ENCODE measurements around the gene NCKAP5.

The NCKAP5 gene

DNA sequence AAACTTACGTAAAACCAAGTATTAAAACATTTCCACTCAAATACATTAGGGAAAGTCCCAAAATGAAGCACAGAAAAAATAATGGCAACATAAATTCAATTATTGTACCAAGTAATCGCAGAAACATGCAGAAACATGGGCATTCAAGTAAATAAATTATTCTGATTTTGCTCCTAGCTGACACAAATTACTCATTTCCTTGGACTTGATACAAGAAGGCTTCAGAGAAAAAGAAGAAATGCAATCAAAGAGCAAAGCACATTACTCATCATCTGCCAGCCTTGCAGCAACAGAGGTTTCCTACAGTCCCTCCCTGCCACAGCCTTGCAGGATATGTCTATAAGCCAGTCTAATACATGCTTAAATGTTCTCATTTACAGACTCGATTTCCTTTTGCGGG, 458.5 kb downstream of the NCKAP5 start:
- DNase-seq (ENCODE audit: low read depth, low spot score) = no peak
- Histone ChIP-seq H3K36me3 (ENCODE audit: insufficient read depth, insufficient read length, low read length) (no peaks in the 10 kb centered on the region), H3K4me1 (ENCODE audit: insufficient read depth, insufficient read length) (no peaks in the 10 kb centered on the region)

DNA sequence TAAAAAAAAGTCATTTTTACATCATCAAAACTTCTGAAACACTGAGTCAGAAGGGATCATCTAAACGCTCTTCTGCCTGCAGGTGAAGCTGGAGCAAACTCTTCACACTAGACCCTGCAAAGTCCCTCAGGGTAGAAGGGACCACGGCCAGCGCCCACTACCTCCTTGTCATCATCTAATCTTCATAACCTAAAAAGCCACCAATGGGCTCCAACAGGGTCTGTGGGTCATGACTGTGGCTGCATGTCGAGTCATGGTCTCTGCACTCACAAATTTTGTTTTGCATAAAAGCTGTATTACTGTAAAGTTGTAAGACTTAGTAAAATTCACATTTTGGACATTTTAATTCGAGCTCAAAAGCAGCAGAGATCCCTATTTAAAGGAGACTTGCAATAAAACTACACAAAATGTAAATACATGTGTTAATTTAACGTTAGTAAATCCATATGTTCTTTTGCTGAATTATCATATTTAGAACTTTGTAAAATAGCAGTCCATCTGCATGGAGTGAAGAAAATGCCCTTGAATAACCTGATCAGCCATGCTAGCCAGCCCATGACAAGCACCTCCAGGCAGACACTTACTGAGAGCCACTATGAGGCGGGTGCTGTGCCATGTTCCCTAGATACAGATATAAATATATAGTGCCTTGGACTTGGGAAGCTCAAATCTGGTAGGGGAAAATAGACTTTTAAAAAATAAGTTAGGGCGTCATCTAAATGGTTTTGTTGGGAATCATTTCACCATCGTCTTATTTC, 461.0 kb downstream of the NCKAP5 start:
- no peak for DNase-seq (ENCODE audit: low read depth, low spot score)
- TF ChIP-seq SUZ12 (IDR thresholded peaks at IDR 0.05; ENCODE audit: extremely low read depth, insufficient read depth, insufficient read length) (no peak), YY1 (IDR thresholded peaks at IDR 0.05; ENCODE audit: insufficient read depth, insufficient read length) (no peak), ZNF274 (IDR thresholded peaks at IDR 0.05; ENCODE audit: low read depth, low read length) (no peak)
- no peak overlapping the region for H3K4me3 ChIP-seq (ENCODE audit: insufficient read length, low read depth)
- H3K9ac ChIP-seq (ENCODE audit: insufficient read length, low read depth) = no peak overlapping the region
- H3K36me3 ChIP-seq (ENCODE audit: insufficient read depth, insufficient read length, low read length) = no peaks in the 10 kb centered on the region
- H3K9me3 ChIP-seq (ENCODE audit: insufficient read depth, low read length) = no peaks in the 10 kb centered on the region
- no peaks in the 10 kb centered on the region for H3K4me1 ChIP-seq (ENCODE audit: insufficient read depth, insufficient read length)
- no peaks in the 10 kb centered on the region for H3K27me3 ChIP-seq (ENCODE audit: insufficient read depth, insufficient read length)

More for the DNA sequence above, 458.5 kb downstream of the NCKAP5 start:
- Histone ChIP-seq H3K27me3 (ENCODE audit: insufficient read depth, insufficient read length) (no peaks in the 10 kb centered on the region), H3K4me3 (ENCODE audit: insufficient read length, low read depth) (no peak overlapping the region), H3K9ac (ENCODE audit: insufficient read length, low read depth) (no peak overlapping the region), H3K9me3 (ENCODE audit: insufficient read depth, low read length) (no peaks in the 10 kb centered on the region)
- TF ChIP-seq SUZ12 (IDR thresholded peaks at IDR 0.05; ENCODE audit: extremely low read depth, insufficient read depth, insufficient read length) (no peak), ZNF274 (IDR thresholded peaks at IDR 0.05; ENCODE audit: low read depth, low read length) (no peak), YY1 (IDR thresholded peaks at IDR 0.05; ENCODE audit: insufficient read depth, insufficient read length) (no peak)

DNA sequence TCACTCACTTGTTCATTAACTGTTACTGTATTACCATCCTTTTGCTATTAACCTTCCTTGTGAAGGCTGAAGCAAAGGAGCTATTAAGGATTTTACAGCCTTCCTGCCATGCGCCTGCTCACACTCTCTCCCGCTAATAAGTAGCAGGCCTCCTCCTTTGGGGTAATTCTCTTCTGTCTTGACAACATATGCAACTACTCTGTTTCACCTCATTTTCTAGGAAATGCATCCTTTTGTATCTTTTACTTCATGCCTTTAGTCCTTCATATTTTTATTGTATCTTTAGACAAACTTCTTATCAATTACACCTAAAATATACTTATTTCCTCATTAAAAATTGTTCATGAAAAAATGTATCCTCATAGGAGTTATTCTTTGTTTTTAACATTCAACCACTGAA, 463.4 kb downstream of the NCKAP5 start:
- no peaks in the 10 kb centered on the region for H3K27me3 ChIP-seq (ENCODE audit: insufficient read depth, insufficient read length)
- no peak for TF ChIP-seq ZNF274 (IDR thresholded peaks at IDR 0.05; ENCODE audit: low read depth, low read length)
- no peak for TF ChIP-seq SUZ12 (IDR thresholded peaks at IDR 0.05; ENCODE audit: extremely low read depth, insufficient read depth, insufficient read length)
- TF ChIP-seq YY1 (IDR thresholded peaks at IDR 0.05; ENCODE audit: insufficient read depth, insufficient read length) = no peak
- H3K4me1 ChIP-seq (ENCODE audit: insufficient read depth, insufficient read length) = no peaks in the 10 kb centered on the region
- no peaks in the 10 kb centered on the region for H3K9me3 ChIP-seq (ENCODE audit: insufficient read depth, low read length)
- H3K4me3 ChIP-seq (ENCODE audit: insufficient read length, low read depth) = no peak overlapping the region
- H3K9ac ChIP-seq (ENCODE audit: insufficient read length, low read depth) = no peak overlapping the region
- DNase-seq (ENCODE audit: low read depth, low spot score) = no peak
- no peaks in the 10 kb centered on the region for H3K36me3 ChIP-seq (ENCODE audit: insufficient read depth, insufficient read length, low read length)

DNA sequence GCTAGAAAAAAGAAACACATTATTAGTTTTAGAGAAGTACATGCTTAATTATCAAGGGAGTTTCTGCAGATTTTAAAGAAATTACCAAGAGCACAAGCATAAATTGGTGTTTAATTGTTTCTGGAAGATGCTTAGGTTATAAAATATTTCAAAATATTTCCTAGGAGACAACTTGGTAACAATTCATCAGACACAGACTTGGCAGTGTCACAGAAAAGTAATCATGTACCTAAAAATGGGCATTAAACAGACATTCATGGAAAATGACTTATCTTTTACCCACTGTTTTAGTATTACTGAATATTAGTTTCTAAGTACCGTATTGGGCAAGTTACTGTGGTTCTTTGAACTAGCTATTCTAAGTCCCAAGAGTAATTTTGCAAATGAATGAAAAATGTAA, 469.5 kb downstream of the NCKAP5 start:
- Histone ChIP-seq H3K9ac (ENCODE audit: insufficient read length, low read depth) (no peak overlapping the region), H3K4me3 (ENCODE audit: insufficient read length, low read depth) (no peak overlapping the region), H3K9me3 (ENCODE audit: insufficient read depth, low read length) (no peaks in the 10 kb centered on the region), H3K4me1 (ENCODE audit: insufficient read depth, insufficient read length) (no peaks in the 10 kb centered on the region), H3K36me3 (ENCODE audit: insufficient read depth, insufficient read length, low read length) (no peaks in the 10 kb centered on the region), H3K27me3 (ENCODE audit: insufficient read depth, insufficient read length) (no peaks in the 10 kb centered on the region)
- TF ChIP-seq YY1 (IDR thresholded peaks at IDR 0.05; ENCODE audit: insufficient read depth, insufficient read length) (no peak), ZNF274 (IDR thresholded peaks at IDR 0.05; ENCODE audit: low read depth, low read length) (no peak), SUZ12 (IDR thresholded peaks at IDR 0.05; ENCODE audit: extremely low read depth, insufficient read depth, insufficient read length) (no peak)
- DNase-seq (ENCODE audit: low read depth, low spot score) = no peak

DNA sequence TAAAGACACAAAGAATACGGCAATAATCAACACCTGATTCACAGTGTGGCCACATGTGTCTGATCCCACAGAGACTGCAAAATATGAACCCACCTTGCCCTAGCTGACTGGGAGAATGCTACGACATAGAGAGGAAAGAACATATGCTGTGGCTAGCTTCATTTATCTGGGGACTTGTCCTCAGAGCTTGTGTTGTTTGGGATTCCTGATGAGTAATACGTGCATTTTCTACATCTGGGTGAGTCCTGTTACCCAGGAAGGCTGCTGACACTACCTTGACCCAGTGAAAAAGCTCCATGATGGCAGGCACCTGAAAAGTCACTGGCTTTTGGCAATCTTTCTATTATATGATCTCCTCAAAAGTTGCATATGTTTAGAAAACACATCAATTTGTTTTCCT, 470.6 kb downstream of the NCKAP5 start:
- no peak for DNase-seq (ENCODE audit: low read depth, low spot score)
- Histone ChIP-seq H3K4me3 (ENCODE audit: insufficient read length, low read depth) (no peak overlapping the region), H3K27me3 (ENCODE audit: insufficient read depth, insufficient read length) (no peaks in the 10 kb centered on the region), H3K9ac (ENCODE audit: insufficient read length, low read depth) (no peak overlapping the region), H3K36me3 (ENCODE audit: insufficient read depth, insufficient read length, low read length) (no peaks in the 10 kb centered on the region), H3K9me3 (ENCODE audit: insufficient read depth, low read length) (no peaks in the 10 kb centered on the region), H3K4me1 (ENCODE audit: insufficient read depth, insufficient read length) (no peaks in the 10 kb centered on the region)
- TF ChIP-seq YY1 (IDR thresholded peaks at IDR 0.05; ENCODE audit: insufficient read depth, insufficient read length) (no peak), ZNF274 (IDR thresholded peaks at IDR 0.05; ENCODE audit: low read depth, low read length) (no peak), SUZ12 (IDR thresholded peaks at IDR 0.05; ENCODE audit: extremely low read depth, insufficient read depth, insufficient read length) (no peak)

DNA sequence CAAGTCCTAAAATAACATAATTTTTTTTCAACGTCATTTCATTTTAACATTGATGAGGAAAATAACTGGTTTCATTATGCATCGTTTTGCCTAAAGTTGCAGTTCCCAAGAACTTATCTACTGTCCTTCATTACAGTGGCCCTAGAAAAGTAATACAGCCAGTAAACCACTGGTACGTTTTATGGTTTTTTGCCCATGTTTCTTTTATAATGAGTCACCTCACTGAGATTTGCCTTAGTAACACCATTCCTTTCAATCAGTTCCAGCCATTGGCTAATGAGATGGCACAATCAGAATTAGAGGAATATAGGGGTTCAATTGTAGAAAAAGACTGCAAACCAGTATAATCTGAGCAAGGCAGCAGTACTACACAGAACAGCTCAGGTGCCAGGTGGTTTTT, 475.7 kb downstream of the NCKAP5 start:
- Histone ChIP-seq H3K4me1 (ENCODE audit: insufficient read depth, insufficient read length) (no peaks in the 10 kb centered on the region), H3K9ac (ENCODE audit: insufficient read length, low read depth) (no peak overlapping the region), H3K27me3 (ENCODE audit: insufficient read depth, insufficient read length) (no peaks in the 10 kb centered on the region), H3K4me3 (ENCODE audit: insufficient read length, low read depth) (no peak overlapping the region), H3K9me3 (ENCODE audit: insufficient read depth, low read length) (no peaks in the 10 kb centered on the region), H3K36me3 (ENCODE audit: insufficient read depth, insufficient read length, low read length) (no peaks in the 10 kb centered on the region)
- no peak for TF ChIP-seq SUZ12 (IDR thresholded peaks at IDR 0.05; ENCODE audit: extremely low read depth, insufficient read depth, insufficient read length)
- TF ChIP-seq YY1 (IDR thresholded peaks at IDR 0.05; ENCODE audit: insufficient read depth, insufficient read length) = no peak
- TF ChIP-seq ZNF274 (IDR thresholded peaks at IDR 0.05; ENCODE audit: low read depth, low read length) = no peak
- no peak for DNase-seq (ENCODE audit: low read depth, low spot score)

DNA sequence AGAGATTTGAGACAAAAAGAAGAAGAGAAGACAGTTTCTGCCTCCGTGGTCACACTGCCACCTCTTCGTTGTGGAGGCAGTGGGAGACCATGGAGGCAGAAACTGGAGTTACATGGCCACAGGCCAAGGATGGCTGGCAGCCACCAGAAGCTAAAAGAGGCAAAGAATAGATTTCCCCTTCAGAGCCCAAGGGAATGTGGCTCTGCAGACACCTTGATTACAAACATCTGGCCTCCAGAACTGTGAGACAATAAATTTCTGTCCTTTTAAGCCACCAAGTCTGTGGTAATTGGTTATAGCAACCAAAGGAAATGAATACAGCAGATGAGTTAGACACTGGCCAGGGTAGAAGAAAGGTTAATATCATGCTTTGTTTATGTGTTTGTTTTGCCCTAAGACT, 477.9 kb downstream of the NCKAP5 start:
- Histone ChIP-seq H3K9me3 (ENCODE audit: insufficient read depth, low read length) (no peaks in the 10 kb centered on the region), H3K4me3 (ENCODE audit: insufficient read length, low read depth) (no peak overlapping the region), H3K27me3 (ENCODE audit: insufficient read depth, insufficient read length) (no peaks in the 10 kb centered on the region), H3K9ac (ENCODE audit: insufficient read length, low read depth) (no peak overlapping the region), H3K4me1 (ENCODE audit: insufficient read depth, insufficient read length) (no peaks in the 10 kb centered on the region), H3K36me3 (ENCODE audit: insufficient read depth, insufficient read length, low read length) (no peaks in the 10 kb centered on the region)
- no peak for TF ChIP-seq ZNF274 (IDR thresholded peaks at IDR 0.05; ENCODE audit: low read depth, low read length)
- TF ChIP-seq YY1 (IDR thresholded peaks at IDR 0.05; ENCODE audit: insufficient read depth, insufficient read length) = no peak
- no peak for TF ChIP-seq SUZ12 (IDR thresholded peaks at IDR 0.05; ENCODE audit: extremely low read depth, insufficient read depth, insufficient read length)
- no peak for DNase-seq (ENCODE audit: low read depth, low spot score)

Data from NT2/D1 (cell line).